CD4-positive, alpha-beta T cell treated with Interleukin-15 for 4 hours (primary cell): ENCODE measurements around the gene NR5A1.

ENCODE experiments used
- DNase-seq: peaks from one replicate; pipeline ENCODE4 v3.0.0-alpha.2; 2020; ENCODE audit warnings: low spot score

NR5A1 gene

GRCh38 chr9:124439686-124440243, 67.4 kb downstream of the NR5A1 start:
- DNase-seq = no peak

DNA sequence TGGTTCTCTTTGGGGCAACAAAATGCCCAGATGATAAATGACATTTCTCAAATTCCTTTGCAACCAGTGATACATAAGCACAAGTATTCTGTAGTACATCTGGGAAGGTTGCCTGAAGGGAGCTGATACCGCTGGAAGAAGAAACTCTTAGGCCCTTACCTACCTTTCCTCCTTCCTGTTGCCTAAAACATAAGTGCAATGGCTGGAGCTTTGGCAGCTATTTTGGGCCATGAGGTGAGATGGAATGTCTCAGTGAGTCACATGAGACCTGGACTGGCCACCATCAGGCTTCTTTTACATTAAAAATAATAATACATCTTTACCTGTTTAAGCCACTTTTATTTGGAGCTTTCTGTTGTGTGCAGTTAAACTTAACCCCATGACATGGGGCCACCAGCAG, 68.1 kb downstream of the NR5A1 start:
- DNase-seq = no peak

DNA sequence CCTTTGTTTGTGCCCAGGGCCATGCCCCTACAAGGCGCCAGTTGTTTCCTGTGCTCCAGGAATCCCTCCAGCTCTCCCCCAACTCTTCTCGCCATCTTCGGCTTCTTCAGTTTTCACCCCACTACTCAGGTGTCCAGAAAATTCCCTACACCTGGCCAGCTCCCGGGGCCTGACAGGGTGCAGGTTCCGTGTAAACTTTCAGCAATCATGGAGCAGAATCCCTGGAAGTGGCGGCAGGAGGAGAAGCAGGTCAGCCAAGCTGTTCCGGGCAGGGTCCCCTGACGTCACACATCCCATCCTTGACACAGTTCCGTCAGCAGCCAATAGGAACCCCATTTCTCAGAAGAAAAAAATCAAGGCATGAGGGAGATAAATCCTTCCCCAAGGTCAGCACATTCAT, 69.1 kb downstream of the NR5A1 start:
- no peak for DNase-seq

GRCh38 chr9:124437086-124437485, 70.1 kb downstream of the NR5A1 start:
- DNase-seq = no peak

- no peak for DNase-seq
Measured at GRCh38 chr9:124436320-124436719, 70.9 kb downstream of the NR5A1 start.
